ENCODE results near the gene FRAT2. TPM values are rescaled to one million over a fixed set of nuclear protein-coding genes. Genes with fewer than 3 reads are reported as not detected.

FRAT2 gene
- total and polyA plus RNA-seq, 2 of the 13 experiments (the other 11 are each of a cell fraction or from before 2014, with no cell fraction given), result 7.2 to 14.1 TPM

DNA sequence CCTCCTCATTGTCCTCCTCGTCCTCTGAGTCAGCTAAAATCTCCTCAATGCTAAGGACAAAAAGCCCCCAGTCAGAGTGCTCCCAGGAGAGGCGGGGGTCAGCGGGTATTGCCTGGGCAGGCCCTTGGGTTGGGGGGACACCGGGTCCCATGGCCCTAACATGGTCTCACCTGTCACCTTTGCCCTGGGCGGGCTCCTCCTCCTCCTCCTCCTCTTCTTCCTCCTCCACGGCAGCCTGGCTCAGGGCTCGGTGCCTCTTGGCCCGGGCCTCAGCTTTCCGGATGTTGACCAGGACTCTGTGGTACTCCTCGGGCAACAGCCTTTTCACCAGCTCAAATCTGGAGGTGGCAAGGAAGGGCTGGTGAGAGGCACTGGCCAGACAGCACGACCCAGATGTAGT, 32.0 kb upstream of the FRAT2 start:
- DNase-seq (ENCODE audit: low spot score) (no peak), ATAC-seq (no peak), FAIRE-seq (no peak)
- Histone ChIP-seq H2AFZ (ENCODE audit: low read length) (no peak overlapping the region), H4K20me1 (ENCODE audit: insufficient read depth, low read length) (no peaks in the 10 kb centered on the region), H3K27ac (ENCODE audit: extremely low read length, insufficient read depth, low read length) (no peak overlapping the region), H3K36me3 (replicated peaks in 1 of 2; ENCODE audit: control insufficient read depth in 1 of 2, insufficient read depth in 2 of 2, low read length in 2 of 2) (peaks cover 42 to 70% of the 10 kb centered on the region in 2 experiments), H3K79me2 (ENCODE audit: insufficient read depth, low read length) (no peaks in the 10 kb centered on the region), H3K9me3 (ENCODE audit: low read length) (no peaks in the 10 kb centered on the region), H3K4me1 (ENCODE audit: insufficient read depth, low read length) (no peaks in the 10 kb centered on the region), H3K9ac (ENCODE audit: insufficient read depth, low read depth, low read length) (no peak overlapping the region), H3K4me2 (ENCODE audit: low read depth, low read length) (no peak overlapping the region), H3K27me3 (ENCODE audit: control insufficient read depth in 1 of 2, insufficient read depth in 2 of 2, low read length in 2 of 2) (no peaks in the 10 kb centered on the region), H3K4me3 (replicated peaks in 1 of 3; ENCODE audit: insufficient read depth in 1 of 3, low read depth in 2 of 3, low read length in 3 of 3) (no peak overlapping the region)
- WGBS (ENCODE audit: low lambda C conversion rate), result 95% methylated on average over 5 of the region's 11 CpGs
- POLR2A ChIA-PET, result no interaction called here
- CTCF ChIA-PET (ENCODE audit: low intra/inter-chr PET ratio, low total read pairs), result no interaction called here
- no TSS peak for BruUV-seq (replicated peaks)
- intact Hi-C loops (cut with micrococcal nuclease; ENCODE audit: unreplicated experiment) (no loop called here), in situ Hi-C loops (cut with HindIII; ENCODE audit: extremely low pct_ligation_motif_present, low pct_unique_long_range_greater_than_20kb) (no loop called here)
- no peak for TF ChIP-seq SRSF9 (IDR thresholded peaks at IDR 0.05; ENCODE audit: borderline replicate concordance, insufficient read depth, low read depth, low read length, poor library complexity, severe bottlenecking)
- TF ChIP-seq MAFK (conservative IDR thresholded peaks at IDR 0.05 in 1 of 2, IDR thresholded peaks at IDR 0.05 in 1 of 2; ENCODE audit: low read length in 2 of 2), result 0 out of 4 replicates have a peak, but pooled peaks of 1 of the 2 experiments have one; percentile 1

DNA sequence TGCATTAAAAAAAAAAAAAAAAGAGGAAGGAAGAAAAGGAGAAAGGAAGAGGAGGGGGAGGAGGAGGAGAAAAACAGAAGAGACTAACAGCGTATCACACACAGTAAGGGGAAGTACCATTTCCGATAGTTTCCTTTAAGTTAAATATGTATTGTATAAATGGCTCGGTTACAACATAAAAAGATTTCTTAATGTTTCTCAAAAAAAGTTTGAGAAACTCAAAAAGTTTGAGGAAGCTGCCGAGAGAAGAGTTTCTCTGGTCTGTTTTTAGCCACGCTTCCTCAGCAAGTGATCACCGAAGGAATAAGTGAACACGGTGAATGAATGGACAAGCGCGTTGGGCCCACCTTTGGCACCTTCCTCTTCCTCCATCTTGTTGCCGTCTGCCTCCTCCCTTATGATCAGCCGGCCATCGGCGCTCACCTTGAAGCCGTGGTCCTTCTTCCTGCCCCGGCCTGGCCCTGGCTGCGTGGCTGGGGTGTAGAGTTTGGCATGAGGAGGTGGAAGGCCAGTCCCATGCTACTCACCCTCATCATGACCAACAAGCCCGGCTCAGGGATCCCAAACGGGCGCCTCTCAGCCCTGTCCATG, 31.3 kb upstream of the FRAT2 start:
- Histone ChIP-seq H3K9ac (ENCODE audit: insufficient read depth, low read depth, low read length) (no peak overlapping the region), H3K36me3 (replicated peaks in 1 of 2; ENCODE audit: control insufficient read depth in 1 of 2, insufficient read depth in 2 of 2, low read length in 2 of 2) (peaks cover 44 to 70% of the 10 kb centered on the region in 2 experiments)
- TF ChIP-seq ZNF746 (CRISPR knock-in tag; IDR thresholded peaks at IDR 0.05) (no peak), SRSF1 (optimal IDR thresholded peaks at IDR 0.05; ENCODE audit: low read depth, low read length) (no peak), ZNF564 (CRISPR knock-in tag; IDR thresholded peaks at IDR 0.05) (no peak), TEAD2 (CRISPR knock-in tag; IDR thresholded peaks at IDR 0.05) (no peak), TEAD3 (CRISPR knock-in tag; optimal IDR thresholded peaks at IDR 0.05; ENCODE audit: borderline replicate concordance) (no peak), KLF6 (CRISPR knock-in tag; IDR thresholded peaks at IDR 0.05) (no peak), ZSCAN22 (CRISPR knock-in tag; IDR thresholded peaks at IDR 0.05) (no peak)
- TF ChIP-seq, protein P1, sequence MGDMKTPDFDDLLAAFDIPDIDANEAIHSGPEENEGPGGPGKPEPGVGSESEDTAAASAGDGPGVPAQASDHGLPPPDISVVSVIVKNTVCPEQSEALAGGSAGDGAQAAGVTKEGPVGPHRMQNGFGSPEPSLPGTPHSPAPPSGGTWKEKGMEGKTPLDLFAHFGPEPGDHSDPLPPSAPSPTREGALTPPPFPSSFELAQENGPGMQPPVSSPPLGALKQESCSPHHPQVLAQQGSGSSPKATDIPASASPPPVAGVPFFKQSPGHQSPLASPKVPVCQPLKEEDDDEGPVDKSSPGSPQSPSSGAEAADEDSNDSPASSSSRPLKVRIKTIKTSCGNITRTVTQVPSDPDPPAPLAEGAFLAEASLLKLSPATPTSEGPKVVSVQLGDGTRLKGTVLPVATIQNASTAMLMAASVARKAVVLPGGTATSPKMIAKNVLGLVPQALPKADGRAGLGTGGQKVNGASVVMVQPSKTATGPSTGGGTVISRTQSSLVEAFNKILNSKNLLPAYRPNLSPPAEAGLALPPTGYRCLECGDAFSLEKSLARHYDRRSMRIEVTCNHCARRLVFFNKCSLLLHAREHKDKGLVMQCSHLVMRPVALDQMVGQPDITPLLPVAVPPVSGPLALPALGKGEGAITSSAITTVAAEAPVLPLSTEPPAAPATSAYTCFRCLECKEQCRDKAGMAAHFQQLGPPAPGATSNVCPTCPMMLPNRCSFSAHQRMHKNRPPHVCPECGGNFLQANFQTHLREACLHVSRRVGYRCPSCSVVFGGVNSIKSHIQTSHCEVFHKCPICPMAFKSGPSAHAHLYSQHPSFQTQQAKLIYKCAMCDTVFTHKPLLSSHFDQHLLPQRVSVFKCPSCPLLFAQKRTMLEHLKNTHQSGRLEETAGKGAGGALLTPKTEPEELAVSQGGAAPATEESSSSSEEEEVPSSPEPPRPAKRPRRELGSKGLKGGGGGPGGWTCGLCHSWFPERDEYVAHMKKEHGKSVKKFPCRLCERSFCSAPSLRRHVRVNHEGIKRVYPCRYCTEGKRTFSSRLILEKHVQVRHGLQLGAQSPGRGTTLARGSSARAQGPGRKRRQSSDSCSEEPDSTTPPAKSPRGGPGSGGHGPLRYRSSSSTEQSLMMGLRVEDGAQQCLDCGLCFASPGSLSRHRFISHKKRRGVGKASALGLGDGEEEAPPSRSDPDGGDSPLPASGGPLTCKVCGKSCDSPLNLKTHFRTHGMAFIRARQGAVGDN (CRISPR knock-in tag; IDR thresholded peaks at IDR 0.05), result no peak

More for the DNA sequence above, 31.3 kb upstream of the FRAT2 start:
- no peak overlapping the region for H3K4me2 ChIP-seq (ENCODE audit: low read depth, low read length)
- DNase-seq (ENCODE audit: low spot score) (no peak), ATAC-seq (no peak), FAIRE-seq (no peak)
- H3K79me2 ChIP-seq (ENCODE audit: insufficient read depth, low read length), result no peaks in the 10 kb centered on the region
- no peak overlapping the region for H3K4me3 ChIP-seq (replicated peaks in 1 of 3; ENCODE audit: insufficient read depth in 1 of 3, low read depth in 2 of 3, low read length in 3 of 3)
- in situ Hi-C loops (cut with HindIII; ENCODE audit: extremely low pct_ligation_motif_present, low pct_unique_long_range_greater_than_20kb), result no loop called here
- no TSS peak for BruUV-seq (replicated peaks)
- no peak overlapping the region for H3K27ac ChIP-seq (ENCODE audit: extremely low read length, insufficient read depth, low read length)
- intact Hi-C loops (cut with micrococcal nuclease; ENCODE audit: unreplicated experiment), result no loop called here
- H3K27me3 ChIP-seq (ENCODE audit: control insufficient read depth in 1 of 2, insufficient read depth in 2 of 2, low read length in 2 of 2), result no peaks in the 10 kb centered on the region
- POLR2A ChIA-PET, result no interaction called here
- no peak overlapping the region for H2AFZ ChIP-seq (ENCODE audit: low read length)
- H3K9me3 ChIP-seq (ENCODE audit: low read length), result no peaks in the 10 kb centered on the region
- no peaks in the 10 kb centered on the region for H3K4me1 ChIP-seq (ENCODE audit: insufficient read depth, low read length)
- CTCF ChIA-PET (ENCODE audit: low intra/inter-chr PET ratio, low total read pairs), result no interaction called here
- WGBS (ENCODE audit: low lambda C conversion rate), result 94% methylated on average over 19 of the region's 19 CpGs
- H4K20me1 ChIP-seq (ENCODE audit: insufficient read depth, low read length), result no peaks in the 10 kb centered on the region
